Fibroblast of skin of back (primary cell): ENCODE results near the gene PRKAR1A.

Source experiments
- DNase-seq: peaks from one replicate; pipeline ENCODE4 v3.0.0-alpha.2; 2013

The PRKAR1A gene

GRCh38 chr17:68544111-68544915 lies 32.1 kb downstream of the PRKAR1A start:
- no peak for DNase-seq

- DNase-seq: no peak
Measured at GRCh38 chr17:68556551-68556950, 44.3 kb downstream of the PRKAR1A start.

GRCh38 chr17:68559316-68559715 lies 47.1 kb downstream of the PRKAR1A start:
- no peak for DNase-seq

GRCh38 chr17:68560966-68561720 lies 48.9 kb downstream of the PRKAR1A start:
- no peak for DNase-seq

- DNase-seq: no peak
Measured at GRCh38 chr17:68562736-68563135, 50.5 kb downstream of the PRKAR1A start.

GRCh38 chr17:68564415-68565111 lies 52.3 kb downstream of the PRKAR1A start:
- no peak for DNase-seq

- no peak for DNase-seq
Measured at GRCh38 chr17:68565661-68566441, 53.6 kb downstream of the PRKAR1A start.

GRCh38 chr17:68566442-68566738 lies 54.2 kb downstream of the PRKAR1A start:
- no peak for DNase-seq

- no peak for DNase-seq
Measured at GRCh38 chr17:68567035-68567434, 54.8 kb downstream of the PRKAR1A start.

GRCh38 chr17:68567581-68567980 lies 55.4 kb downstream of the PRKAR1A start:
- no peak for DNase-seq

- no peak for DNase-seq
Measured at GRCh38 chr17:68568581-68568980, 56.4 kb downstream of the PRKAR1A start.

GRCh38 chr17:68569346-68569745 lies 57.1 kb downstream of the PRKAR1A start:
- DNase-seq: no peak

- DNase-seq: no peak
Measured at GRCh38 chr17:68570526-68570925, 58.3 kb downstream of the PRKAR1A start.

- no peak for DNase-seq
Measured at GRCh38 chr17:68572138-68572842, 60.1 kb downstream of the PRKAR1A start.

GRCh38 chr17:68573338-68573737 lies 61.1 kb downstream of the PRKAR1A start:
- DNase-seq: no peak

GRCh38 chr17:68576137-68576536 lies 63.9 kb downstream of the PRKAR1A start:
- no peak for DNase-seq

GRCh38 chr17:68576811-68577496 lies 64.7 kb downstream of the PRKAR1A start:
- peak; percentile 6 for DNase-seq

GRCh38 chr17:68577497-68577821 lies 65.2 kb downstream of the PRKAR1A start:
- no peak for DNase-seq

- DNase-seq: no peak
Measured at GRCh38 chr17:68578236-68578635, 66.0 kb downstream of the PRKAR1A start.

GRCh38 chr17:68579194-68579927 lies 67.1 kb downstream of the PRKAR1A start:
- DNase-seq: no peak

GRCh38 chr17:68580236-68580770 lies 68.1 kb downstream of the PRKAR1A start:
- DNase-seq: no peak
